Thoracic aorta (tissue), 2 donors: ENCODE measurements around the gene IL13. TPM values are rescaled to one million over a fixed set of nuclear protein-coding genes. Genes with fewer than 3 reads are reported as not detected.

Experiments
- ATAC-seq: fragments of 150-250 bp; one replicate; pipeline ENCODE4 v1.8.0; 2017; ENCODE audit warnings: low read depth; ENCODE audit not compliant: insufficient number of reproducible peaks, low FRiP score
- DNase-seq: peaks from one replicate; pipeline ENCODE4 v3.0.0-alpha.2; 2020; ENCODE audit warnings: low spot score
- H3K27ac ChIP-seq, 2 donors: fragments of 200-600 bp; sonication (generic); 1 replicate in 1 of 2; 2 replicates in 1 of 2; pipeline ENCODE4 v1.5.1; 2016; ENCODE audit warnings: mild to moderate bottlenecking in 2 of 2, moderate library complexity in 2 of 2
- H3K27me3 ChIP-seq: fragments of 200-600 bp; sonication (generic); replicated peaks from 2 replicates; pipeline ENCODE4 v1.6.0; 2016; ENCODE audit warnings: mild to moderate bottlenecking; ENCODE audit not compliant: insufficient read depth
- H3K36me3 ChIP-seq: fragments of 200-600 bp; sonication (generic); one replicate; pipeline ENCODE4 v1.5.1; 2016
- H3K4me1 ChIP-seq, 2 donors: fragments of 200-600 bp; sonication (generic); 1 replicate in 1 of 2; 2 replicates in 1 of 2; pipeline versions ENCODE4 v1.5.1 to v1.6.0; 2016; ENCODE audit warnings: low read depth in 2 of 2, mild to moderate bottlenecking in 1 of 2; ENCODE audit not compliant: control insufficient read depth in 1 of 2
- H3K4me3 ChIP-seq: fragments of 200-600 bp; sonication (generic); 2 replicates; pipeline ENCODE4 v1.5.1; 2016; ENCODE audit warnings: mild to moderate bottlenecking
- H3K9me3 ChIP-seq: fragments of 200-600 bp; sonication (generic); 2 replicates; pipeline ENCODE4 v1.5.1; 2016
- CTCF ChIP-seq: fragments of 200-600 bp; sonication (generic); IDR thresholded peaks from one replicate; pipeline ENCODE4 v1.5.1; 2019; ENCODE audit warnings: antibody characterized with exemption
- total RNA-seq, 2 donors: library from RNA; depleted of rRNA; stranded (reverse); fragments of >200 nt; gene quantifications; one replicate each; pipeline versions ENCODE4 v1.1.0 to v1.2.3, GENCODE V29; 2016

Gene IL13
- total RNA-seq, 2 donors from 2014 or later: 2.8 TPM; not detected in 1

GRCh38 chr5:132655821-132656773, 1.9 kb upstream of the IL13 start:
- ATAC-seq (no peak), DNase-seq (no peak)
- Histone ChIP-seq H3K36me3 (no peaks in the 10 kb centered on the region), H3K4me1 (peaks cover 3 to 14% of the 10 kb centered on the region in 2 donors), H3K27ac (no peak overlapping the region), H3K27me3 (no peaks in the 10 kb centered on the region), H3K9me3 (no peaks in the 10 kb centered on the region), H3K4me3 (peak overlapping the region; percentile 68)
- peak; percentile 24 for TF ChIP-seq CTCF

GRCh38 chr5:132656774-132657355, 1.1 kb upstream of the IL13 start:
- no peak for DNase-seq
- Histone ChIP-seq H3K36me3 (no peaks in the 10 kb centered on the region), H3K9me3 (no peaks in the 10 kb centered on the region), H3K4me3 (peak overlapping the region; percentile 68), H3K4me1 (peaks cover 3 to 14% of the 10 kb centered on the region in 2 donors), H3K27ac (no peak overlapping the region), H3K27me3 (no peaks in the 10 kb centered on the region)
- no peak for ATAC-seq
- no peak for TF ChIP-seq CTCF

- no peak for ATAC-seq
- no peak for DNase-seq
- Histone ChIP-seq H3K27me3 (no peaks in the 10 kb centered on the region), H3K4me3 (no peak overlapping the region), H3K27ac (no peak overlapping the region), H3K4me1 (peaks cover 3 to 14% of the 10 kb centered on the region in 2 donors), H3K36me3 (no peaks in the 10 kb centered on the region), H3K9me3 (no peaks in the 10 kb centered on the region)
- no peak for TF ChIP-seq CTCF
Measured at GRCh38 chr5:132658381-132659302, 669 bp downstream of the IL13 start.

GRCh38 chr5:132659598-132660493, 1.9 kb downstream of the IL13 start:
- Histone ChIP-seq H3K4me3 (no peak overlapping the region), H3K4me1 (peaks cover 3 to 14% of the 10 kb centered on the region in 2 donors), H3K27me3 (no peaks in the 10 kb centered on the region), H3K9me3 (no peaks in the 10 kb centered on the region), H3K27ac (no peak overlapping the region), H3K36me3 (no peaks in the 10 kb centered on the region)
- DNase-seq: no peak
- TF ChIP-seq CTCF: no peak
- ATAC-seq: no peak
